Ascending aorta (tissue), 2 donors: ENCODE results near the gene MTA3. TPM values are rescaled to one million over a fixed set of nuclear protein-coding genes. Genes with fewer than 3 reads are reported as not detected.

Source experiments
- DNase-seq, 2 donors: peaks; one replicate each; pipeline ENCODE4 v3.0.0-alpha.2; 2019; ENCODE audit warnings: low spot score in 2 of 2
- H3K27ac ChIP-seq, 2 donors: fragments of 200-600 bp; sonication (generic); one replicate each; pipeline ENCODE4 v1.5.1; 2016 to 2017; ENCODE audit warnings: mild to moderate bottlenecking in 1 of 2
- H3K27me3 ChIP-seq: fragments of 200-600 bp; sonication (generic); one replicate; pipeline ENCODE4 v1.5.1; 2017
- H3K36me3 ChIP-seq, 2 donors: fragments of 200-600 bp; sonication (generic); one replicate each; pipeline ENCODE4 v1.5.1; 2016
- H3K4me1 ChIP-seq, 2 donors: fragments of 200-600 bp; sonication (generic); one replicate each; pipeline ENCODE4 v1.5.1; 2016 to 2017; ENCODE audit warnings: mild to moderate bottlenecking in 1 of 2
- H3K4me3 ChIP-seq, 2 donors: fragments of 200-600 bp; sonication (generic); one replicate each; pipeline ENCODE4 v1.5.1; 2016 to 2017; ENCODE audit warnings: mild to moderate bottlenecking in 1 of 2
- H3K9me3 ChIP-seq, 2 donors: fragments of 200-600 bp; sonication (generic); one replicate each; pipeline ENCODE4 v1.5.1; 2016
- intact Hi-C: fragments of 100-400 bp; cut with DNase I; formaldehyde crosslinking; loops from one replicate; pipeline ENCODE4 v1.15.1; 2023
- total RNA-seq: library from RNA; depleted of rRNA; stranded (reverse); fragments of >200 nt; gene quantifications from one replicate; pipeline ENCODE4 v1.1.0, GENCODE V29; 2016
- TF ChIP-seq, protein P1 (sequence below), 3 experiments: fragments of 200-600 bp in 2 of 3; fragments of 450-650 bp in 1 of 3; sonication (generic) in 2 of 3; IDR thresholded peaks; one replicate each; pipeline ENCODE4 v1.5.1; 2016 to 2019; ENCODE audit warnings: antibody characterized with exemption in 3 of 3, mild to moderate bottlenecking in 1 of 3, moderate library complexity in 1 of 3

The MTA3 gene
- total RNA-seq, 1 donor from 2014 or later = 59.2 TPM

DNA sequence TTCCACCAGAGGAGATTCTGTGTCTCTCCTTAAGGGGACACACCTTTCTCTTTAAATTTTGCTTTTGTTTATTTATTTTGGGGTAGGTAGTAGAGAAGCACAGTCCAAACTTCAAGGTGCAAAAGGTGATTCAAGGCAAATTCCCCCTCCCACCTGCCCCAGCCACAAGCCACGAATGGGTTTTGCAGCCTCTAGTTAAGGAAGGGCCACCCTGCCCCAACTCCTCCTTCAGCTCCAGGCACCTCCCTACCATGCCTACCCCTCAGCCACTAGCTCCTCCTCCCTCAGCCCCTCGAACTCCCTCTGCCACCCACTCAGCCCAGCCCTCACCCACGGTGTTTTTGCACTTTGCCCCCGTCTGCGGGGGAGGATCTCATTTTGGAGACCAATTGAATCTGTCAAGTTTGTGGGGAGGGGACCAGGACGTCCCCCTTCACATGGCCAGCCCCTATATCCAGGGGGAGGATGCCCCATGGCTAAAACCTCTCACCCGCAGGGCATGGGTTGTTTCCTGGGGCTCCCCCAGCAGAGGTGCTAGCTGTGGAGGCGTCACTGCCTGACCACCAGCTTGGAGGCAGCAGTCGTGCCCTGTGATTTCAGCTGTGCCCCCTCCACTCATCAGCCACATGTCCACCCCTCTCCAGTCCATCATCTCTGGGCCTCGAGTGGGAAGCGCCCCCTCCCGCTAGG is 219.5 kb downstream of the MTA3 start:
- Histone ChIP-seq H3K9me3 (no peaks in the 10 kb centered on the region), H3K4me3 (no peak overlapping the region), H3K4me1 (peaks cover 3 to 14% of the 10 kb centered on the region in 2 donors), H3K27ac (no peak overlapping the region), H3K27me3 (no peaks in the 10 kb centered on the region), H3K36me3 (peaks cover 0 to 7% of the 10 kb centered on the region in 2 donors)
- DNase-seq = no peak
- TF ChIP-seq, protein P1, sequence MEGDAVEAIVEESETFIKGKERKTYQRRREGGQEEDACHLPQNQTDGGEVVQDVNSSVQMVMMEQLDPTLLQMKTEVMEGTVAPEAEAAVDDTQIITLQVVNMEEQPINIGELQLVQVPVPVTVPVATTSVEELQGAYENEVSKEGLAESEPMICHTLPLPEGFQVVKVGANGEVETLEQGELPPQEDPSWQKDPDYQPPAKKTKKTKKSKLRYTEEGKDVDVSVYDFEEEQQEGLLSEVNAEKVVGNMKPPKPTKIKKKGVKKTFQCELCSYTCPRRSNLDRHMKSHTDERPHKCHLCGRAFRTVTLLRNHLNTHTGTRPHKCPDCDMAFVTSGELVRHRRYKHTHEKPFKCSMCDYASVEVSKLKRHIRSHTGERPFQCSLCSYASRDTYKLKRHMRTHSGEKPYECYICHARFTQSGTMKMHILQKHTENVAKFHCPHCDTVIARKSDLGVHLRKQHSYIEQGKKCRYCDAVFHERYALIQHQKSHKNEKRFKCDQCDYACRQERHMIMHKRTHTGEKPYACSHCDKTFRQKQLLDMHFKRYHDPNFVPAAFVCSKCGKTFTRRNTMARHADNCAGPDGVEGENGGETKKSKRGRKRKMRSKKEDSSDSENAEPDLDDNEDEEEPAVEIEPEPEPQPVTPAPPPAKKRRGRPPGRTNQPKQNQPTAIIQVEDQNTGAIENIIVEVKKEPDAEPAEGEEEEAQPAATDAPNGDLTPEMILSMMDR (IDR thresholded peaks at IDR 0.05) = no peak
- intact Hi-C loops = no loop called here

DNA sequence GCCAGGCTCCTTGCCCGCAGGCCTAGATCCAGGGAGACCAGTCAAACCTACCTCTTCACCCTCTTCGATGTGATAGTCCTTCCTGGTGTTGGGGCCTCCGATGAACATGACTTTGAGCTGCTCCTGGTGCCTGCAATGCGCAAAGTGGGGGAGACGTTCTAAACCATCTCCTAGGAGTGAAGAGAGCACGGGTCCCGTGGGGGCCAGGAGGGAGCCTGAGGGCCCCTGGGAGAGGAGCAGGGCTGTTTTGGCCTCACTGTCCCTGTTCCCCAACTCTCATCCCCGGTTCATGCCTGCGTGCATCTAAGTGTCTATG is 220.0 kb downstream of the MTA3 start:
- no peaks in the 10 kb centered on the region for H3K27me3 ChIP-seq
- peaks cover 0 to 2% of the 10 kb centered on the region in 2 donors for H3K36me3 ChIP-seq
- H3K4me3 ChIP-seq = no peak overlapping the region
- no peak for DNase-seq
- intact Hi-C loops = no loop called here
- peaks cover 3 to 14% of the 10 kb centered on the region in 2 donors for H3K4me1 ChIP-seq
- no peaks in the 10 kb centered on the region for H3K9me3 ChIP-seq
- TF ChIP-seq, protein P1 (IDR thresholded peaks at IDR 0.05) = no peak
- no peak overlapping the region for H3K27ac ChIP-seq

DNA sequence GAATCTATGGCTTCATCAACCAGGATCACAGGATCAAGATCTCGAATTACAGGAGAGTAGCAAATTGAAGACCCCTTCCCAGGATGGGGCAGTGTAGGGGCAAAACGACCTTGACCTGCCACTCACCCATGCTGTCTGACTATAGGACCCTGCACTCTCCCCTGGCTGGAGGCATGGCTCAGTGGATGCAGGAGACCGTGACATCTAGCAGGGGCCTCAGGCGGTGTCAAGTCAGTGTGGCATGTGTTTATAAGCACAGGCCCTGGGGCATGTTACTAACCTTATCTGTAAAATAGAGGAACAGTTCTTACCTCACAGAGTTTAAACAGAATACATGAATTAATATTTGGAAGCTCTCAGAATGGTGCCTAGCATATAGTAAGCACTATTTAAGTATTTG is 220.4 kb downstream of the MTA3 start:
- intact Hi-C loops = no loop called here
- H3K27me3 ChIP-seq = no peaks in the 10 kb centered on the region

DNA sequence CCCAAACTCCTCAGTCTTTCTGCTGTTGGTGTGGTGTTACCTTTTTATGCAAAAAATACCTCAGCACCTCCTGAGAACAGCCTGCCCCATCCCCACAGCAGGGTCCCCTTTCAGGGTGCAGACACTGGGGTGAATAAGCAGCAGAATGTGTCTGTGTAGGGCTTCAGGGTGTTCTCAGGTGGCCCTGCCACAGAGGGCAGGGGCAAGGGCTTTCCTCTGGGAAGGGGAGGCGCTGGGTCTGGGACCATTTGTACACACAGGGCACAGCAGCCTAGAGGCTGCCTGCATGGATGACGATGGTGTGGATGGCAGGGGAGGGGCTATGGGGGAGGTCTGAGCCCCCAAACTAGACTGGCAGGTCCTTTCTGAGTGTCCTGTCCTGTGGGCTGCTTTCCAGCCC is 221.3 kb downstream of the MTA3 start:
- Histone ChIP-seq H3K4me1 (peaks cover 5 to 20% of the 10 kb centered on the region in 2 donors), H3K27me3 (no peaks in the 10 kb centered on the region), H3K27ac (peak overlapping the region in 1 of 2 donors; percentile 20), H3K36me3 (peaks cover 0 to 2% of the 10 kb centered on the region in 2 donors), H3K4me3 (no peak overlapping the region), H3K9me3 (no peaks in the 10 kb centered on the region)
- intact Hi-C loops = loop anchor here (10.0 kb wide), 1 partner anchor 225 kb away; the partner anchor contains the start of gene MTA3
- TF ChIP-seq, protein P1 (IDR thresholded peaks at IDR 0.05) = no peak
- DNase-seq = no peak

More for the DNA sequence above, 220.4 kb downstream of the MTA3 start:
- peaks cover 3 to 14% of the 10 kb centered on the region in 2 donors for H3K4me1 ChIP-seq
- DNase-seq = no peak
- H3K27ac ChIP-seq = no peak overlapping the region
- TF ChIP-seq, protein P1 (IDR thresholded peaks at IDR 0.05) = no peak
- peaks cover 0 to 2% of the 10 kb centered on the region in 2 donors for H3K36me3 ChIP-seq
- H3K4me3 ChIP-seq = no peak overlapping the region
- no peaks in the 10 kb centered on the region for H3K9me3 ChIP-seq

DNA sequence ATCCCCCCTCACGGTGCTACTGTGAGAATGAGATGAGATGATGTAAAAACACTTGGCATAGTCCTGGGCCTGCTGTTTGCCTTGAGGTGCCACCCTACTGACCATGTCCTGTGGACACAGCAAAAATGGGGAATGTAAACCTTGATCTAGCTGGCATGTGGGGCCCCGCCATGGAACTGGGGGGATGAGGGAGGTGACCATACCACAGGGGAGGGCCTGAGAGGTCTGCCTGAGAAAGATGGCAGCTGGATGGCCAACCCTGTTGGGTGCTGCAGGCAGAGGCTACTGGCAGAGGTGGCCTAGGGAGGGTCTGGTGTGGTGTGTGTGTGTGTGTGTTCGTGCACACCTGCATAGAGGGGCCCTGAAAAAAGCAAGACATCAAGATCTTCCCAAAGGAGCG is 223.2 kb downstream of the MTA3 start:
- Histone ChIP-seq H3K27ac (peak overlapping the region; percentile 91 to 97), H3K4me1 (peaks cover 5 to 30% of the 10 kb centered on the region in 2 donors)
- TF ChIP-seq, protein P1 (IDR thresholded peaks at IDR 0.05) = no peak

More for the DNA sequence above, 223.2 kb downstream of the MTA3 start:
- H3K9me3 ChIP-seq = no peaks in the 10 kb centered on the region
- H3K4me3 ChIP-seq = peak overlapping the region; percentile 71 to 81
- intact Hi-C loops = loop anchor here (10.0 kb wide), 1 partner anchor 227 kb away; the partner anchor contains the start of gene MTA3
- H3K27me3 ChIP-seq = no peaks in the 10 kb centered on the region
- no peak for DNase-seq
- no peaks in the 10 kb centered on the region for H3K36me3 ChIP-seq
